WERI-Rb-1 (cell line): Measurements from ENCODE around the gene LDB1.

Source experiments
- DNase-seq: peaks from one replicate; pipeline ENCODE4 v3.0.0-alpha.2; 2020
- H3K27ac ChIP-seq: fragments of 250-450 bp; sonication (Bioruptor Pico); 2 replicates; pipeline ENCODE4 v1.5.1; 2020; ENCODE audit warnings: mild to moderate bottlenecking, moderate library complexity
- H3K27me3 ChIP-seq: fragments of 250-450 bp; sonication (Bioruptor Pico); 2 replicates; pipeline ENCODE4 v1.5.1; 2021; ENCODE audit warnings: mild to moderate bottlenecking, low read depth, moderate library complexity; ENCODE audit not compliant: insufficient read depth, severe bottlenecking
- H3K36me3 ChIP-seq: fragments of 250-450 bp; sonication (Bioruptor Pico); 2 replicates; pipeline ENCODE4 v1.5.1; 2020; ENCODE audit warnings: mild to moderate bottlenecking, moderate library complexity
- H3K4me3 ChIP-seq: 2 replicates; pipeline ENCODE4 v1.5.1; 2011; ENCODE audit warnings: low read depth, mild to moderate bottlenecking, control low read depth, low read length
- H3K9me3 ChIP-seq: fragments of 250-450 bp; sonication (Bioruptor Pico); 2 replicates; pipeline ENCODE4 v1.5.1; 2021; ENCODE audit warnings: mild to moderate bottlenecking, moderate library complexity; ENCODE audit not compliant: severe bottlenecking
- CTCF ChIP-seq: IDR thresholded peaks from 2 replicates; pipeline ENCODE4 v1.5.1; 2011; ENCODE audit warnings: low read depth, mild to moderate bottlenecking, control low read depth, inconsistent platforms, low read length

LDB1 gene

GRCh38 chr10:102140913-102141540, 20.9 kb upstream of the LDB1 start:
- H3K9me3 ChIP-seq: no peaks in the 10 kb centered on the region
- H3K27me3 ChIP-seq: no peaks in the 10 kb centered on the region
- no peak for DNase-seq
- no peak overlapping the region for H3K4me3 ChIP-seq
- no peak for TF ChIP-seq CTCF
- no peak overlapping the region for H3K27ac ChIP-seq
- peaks cover 80% of the 10 kb centered on the region for H3K36me3 ChIP-seq

GRCh38 chr10:102140218-102140617, 20.1 kb upstream of the LDB1 start:
- no peak for DNase-seq
- peaks cover 79% of the 10 kb centered on the region for H3K36me3 ChIP-seq
- H3K9me3 ChIP-seq: no peaks in the 10 kb centered on the region
- no peaks in the 10 kb centered on the region for H3K27me3 ChIP-seq
- TF ChIP-seq CTCF: no peak
- no peak overlapping the region for H3K27ac ChIP-seq
- H3K4me3 ChIP-seq: no peak overlapping the region

- H3K9me3 ChIP-seq: no peaks in the 10 kb centered on the region
- no peak overlapping the region for H3K4me3 ChIP-seq
- H3K27ac ChIP-seq: no peak overlapping the region
- no peak for DNase-seq
- no peak for TF ChIP-seq CTCF
- no peaks in the 10 kb centered on the region for H3K27me3 ChIP-seq
- peaks cover 79% of the 10 kb centered on the region for H3K36me3 ChIP-seq
Observed at GRCh38 chr10:102139281-102140110, 19.3 kb upstream of the LDB1 start.

- no peak for TF ChIP-seq CTCF
- DNase-seq: no peak
- Histone ChIP-seq H3K27ac (no peak overlapping the region), H3K27me3 (no peaks in the 10 kb centered on the region), H3K9me3 (no peaks in the 10 kb centered on the region), H3K36me3 (peaks cover 58% of the 10 kb centered on the region), H3K4me3 (no peak overlapping the region)
Observed at GRCh38 chr10:102135956-102136526, 15.9 kb upstream of the LDB1 start.

GRCh38 chr10:102134416-102134815, 14.2 kb upstream of the LDB1 start:
- Histone ChIP-seq H3K9me3 (no peaks in the 10 kb centered on the region), H3K27me3 (no peaks in the 10 kb centered on the region), H3K4me3 (peak overlapping the region; percentile 98), H3K36me3 (peaks cover 41% of the 10 kb centered on the region), H3K27ac (no peak overlapping the region)
- no peak for DNase-seq
- no peak for TF ChIP-seq CTCF
